GM12878 (cell line): ENCODE data around the gene ORAI1. TPM values are rescaled to one million over a fixed set of nuclear protein-coding genes. Genes with fewer than 3 reads are reported as not detected.

Experiments used
- ATAC-seq: fragments of 200-7000 bp; cut with Tn5 transposase; 3 replicates; pipeline ENCODE4 v1.9.1; 2020; ENCODE audit warnings: mild to moderate bottlenecking, moderate library complexity
- BruUV-seq: library from RNA; stranded (reverse); fragments of 400-500 nt; replicated peaks from 2 replicates; lab custom pipeline; 2021; lab: Mats Ljungman, UMichigan
- CTCF ChIA-PET: fragments of 300-600 bp; sonication (Branson Sonifier 250); formaldehyde crosslinking; extraction: SDS; loops from one replicate; lab custom pipeline; 2021; ENCODE audit warnings: inconsistent platforms; lab: Yijun Ruan, JAX
- POLR2A ChIA-PET: fragments of 350-600 bp; formaldehyde crosslinking; extraction: SDS; loops from one replicate; lab custom pipeline; 2021; ENCODE audit warnings: inconsistent platforms; lab: Charles Lee
- RAD21 ChIA-PET: fragments of 300-600 bp; sonication (Branson Sonifier 250); formaldehyde crosslinking; loops from one replicate; lab custom pipeline; 2023; ENCODE audit warnings: antibody characterized with exemption; ENCODE audit not compliant: unreplicated experiment; lab: Charles Lee
- SMC1A ChIA-PET: fragments of 300-600 bp; sonication (Branson Sonifier 250); formaldehyde crosslinking; loops from one replicate; lab custom pipeline; 2023; ENCODE audit not compliant: unreplicated experiment, uncharacterized antibody; lab: Charles Lee
- DNase-seq: peaks from one replicate; pipeline ENCODE4 v3.0.0-alpha.2; 2011; ENCODE audit warnings: low read depth, low spot score
- FAIRE-seq: peaks from 3 replicates; lab custom pipeline; 2011; peaks lifted over from hg19 to GRCh38; lab: Jason Lieb, UNC
- H2AFZ ChIP-seq: 2 replicates; pipeline ENCODE4 v1.6.0; 2011; ENCODE audit warnings: low read depth, low read length, control low read depth; ENCODE audit not compliant: control insufficient read depth
- H3K27ac ChIP-seq: 2 replicates; pipeline ENCODE4 v1.5.1; 2011; ENCODE audit warnings: control low read depth; ENCODE audit not compliant: control insufficient read depth, insufficient read depth
- H3K27me3 ChIP-seq, 2 experiments: replicated peaks in 1 of 2; 2 replicates each; pipeline versions ENCODE4 v1.6.0 to v1.6.1; 2011; ENCODE audit warnings: low read length in 1 of 2; ENCODE audit not compliant: control insufficient read depth in 2 of 2, insufficient read depth in 2 of 2
- H3K36me3 ChIP-seq, 2 experiments: 2 replicates each; pipeline ENCODE4 v1.5.1; 2011; ENCODE audit warnings: low read length in 1 of 2; ENCODE audit not compliant: control insufficient read depth in 2 of 2, insufficient read depth in 2 of 2
- H3K4me1 ChIP-seq: 2 replicates; pipeline ENCODE4 v1.6.1; 2011; ENCODE audit warnings: mild to moderate bottlenecking, low read length, moderate library complexity, mixed read lengths; ENCODE audit not compliant: control insufficient read depth, insufficient read depth
- H3K4me2 ChIP-seq: 2 replicates; pipeline ENCODE4 v1.6.0; 2011; ENCODE audit warnings: control low read depth; ENCODE audit not compliant: control insufficient read depth, insufficient read depth
- H3K4me3 ChIP-seq: fragments of 200-600 bp; sonication (generic); 2 replicates; pipeline ENCODE4 v1.5.1; 2016
- H3K79me2 ChIP-seq: 2 replicates; pipeline ENCODE4 v1.6.0; 2011; ENCODE audit warnings: low read length; ENCODE audit not compliant: control insufficient read depth, insufficient read depth
- H3K9ac ChIP-seq: 2 replicates; pipeline ENCODE4 v1.8.0; 2011; ENCODE audit warnings: low read length, control low read depth, mixed read lengths; ENCODE audit not compliant: control insufficient read depth, insufficient read depth
- H3K9me3 ChIP-seq: replicated peaks from 3 replicates; pipeline ENCODE4 v1.5.1; 2011; ENCODE audit warnings: mild to moderate bottlenecking, low read length; ENCODE audit not compliant: control insufficient read depth, insufficient read depth
- H4K20me1 ChIP-seq: 2 replicates; pipeline ENCODE4 v1.6.0; 2011; ENCODE audit not compliant: control insufficient read depth, insufficient read depth
- EED ChIP-seq: sonication (generic); IDR thresholded peaks from 2 replicates; pipeline ENCODE4 v1.6.1; 2016; ENCODE audit warnings: antibody characterized with exemption, low read depth
- FOS ChIP-seq: IDR thresholded peaks from 3 replicates; pipeline ENCODE4 v1.6.1; 2011; ENCODE audit warnings: borderline replicate concordance; ENCODE audit not compliant: insufficient read length; ENCODE audit errors: extremely low read depth
- HDGF ChIP-seq: fragments of 450-650 bp; IDR thresholded peaks from 2 replicates; pipeline ENCODE4 v1.6.1; 2016; ENCODE audit warnings: antibody characterized with exemption
- MEF2A ChIP-seq: IDR thresholded peaks from 2 replicates; pipeline ENCODE4 v1.6.1; 2011; ENCODE audit warnings: low read depth, mild to moderate bottlenecking, low read length, moderate library complexity; ENCODE audit not compliant: insufficient read depth
- NR2C1 ChIP-seq: fragments of 450-650 bp; IDR thresholded peaks from 2 replicates; pipeline ENCODE4 v1.6.1; 2017; ENCODE audit warnings: antibody characterized with exemption, mild to moderate bottlenecking, moderate library complexity
- POLR2A ChIP-seq: IDR thresholded peaks from 2 replicates; pipeline ENCODE4 v1.6.1; 2011; ENCODE audit warnings: low read depth, mild to moderate bottlenecking, low read length
- RBBP5 ChIP-seq: fragments of 200-600 bp; sonication (generic); conservative IDR thresholded peaks from 2 replicates; pipeline ENCODE4 v1.6.1; 2016
- RUNX3 ChIP-seq: IDR thresholded peaks from 2 replicates; pipeline ENCODE4 v1.6.1; 2012; ENCODE audit warnings: low read length, inconsistent platforms
- ZNF24 ChIP-seq: fragments of 450-650 bp; IDR thresholded peaks from 2 replicates; pipeline ENCODE4 v1.6.1; 2017; ENCODE audit warnings: antibody characterized with exemption, mild to moderate bottlenecking
- WGBS: methylation state at CpG from one replicate; pipeline ENCODE4 v1.1.6; 2016; ENCODE audit warnings: low lambda C conversion rate; ENCODE audit not compliant: insufficient replicate concordance, insufficient coverage; ENCODE audit errors: missing lambda C conversion rate; 5-methylcytosine and 5-hydroxymethylcytosine counted together
- in situ Hi-C: fragments of 300-500 bp; cut with MboI; formaldehyde crosslinking; loops from 9 replicates; pipeline ENCODE4 v1.14.3; 2018; ENCODE audit warnings: mixed read lengths
- intact Hi-C: fragments of 100-400 bp; cut with micrococcal nuclease; formaldehyde crosslinking; loops from one replicate; pipeline ENCODE4 v1.14.2; 2022; ENCODE audit not compliant: unreplicated experiment
- polyA plus RNA-seq, 11 experiments: library from polyadenylated mRNA; depleted of rRNA in 4 of 11; unstranded in 6 of 11; stranded (reverse) in 5 of 11; fragments of >200 nt; fragmentation: Nextera tagmentation in 4 of 11; fragmentation: Illumina TruSeq in 1 of 11; extraction: Ambion mirVana in 4 of 11; extraction: Trizol in 1 of 11; gene quantifications; 1 replicate in 1 of 11; 2 replicates in 10 of 11; pipeline versions ENCODE4 v1.2.1 to v1.2.3, GENCODE V29; 2011 to 2016; ENCODE audit warnings: inconsistent platforms in 2 of 11, missing spikeins in 2 of 11, low read depth in 1 of 11
- total RNA-seq, 4 experiments: library from RNA; depleted of rRNA in 3 of 4; stranded (reverse); fragments of >200 nt in 3 of 4; fragmentation: Illumina TruSeq in 1 of 4; extraction: Trizol in 1 of 4; gene quantifications; 2 replicates each; pipeline versions ENCODE4 v1.2.1 to v1.2.3, GENCODE V29; 2013 to 2021
- TF ChIP-seq, protein P1 (sequence below): IDR thresholded peaks from 2 replicates; pipeline ENCODE4 v1.6.1; 2012; ENCODE audit warnings: mild to moderate bottlenecking, low read depth, low read length
- TF ChIP-seq, protein P2 (sequence below): fragments of 150-350 bp; IDR thresholded peaks from 2 replicates; pipeline ENCODE4 v1.6.1; 2014; ENCODE audit warnings: mild to moderate bottlenecking, low read depth, low read length
- TF ChIP-seq, protein P3 (sequence below): IDR thresholded peaks from 2 replicates; pipeline ENCODE4 v1.6.1; 2011; ENCODE audit warnings: borderline replicate concordance, low read depth, mild to moderate bottlenecking, moderate library complexity, mixed read lengths, low read length; ENCODE audit not compliant: insufficient read depth; ENCODE audit errors: extremely low read length

Gene ORAI1
- total and polyA plus RNA-seq, 10 of the 15 experiments (the other 5 are each of a cell fraction or from before 2014, with no cell fraction given), result 5.5 to 33.1 (median 11.8) TPM

DNA sequence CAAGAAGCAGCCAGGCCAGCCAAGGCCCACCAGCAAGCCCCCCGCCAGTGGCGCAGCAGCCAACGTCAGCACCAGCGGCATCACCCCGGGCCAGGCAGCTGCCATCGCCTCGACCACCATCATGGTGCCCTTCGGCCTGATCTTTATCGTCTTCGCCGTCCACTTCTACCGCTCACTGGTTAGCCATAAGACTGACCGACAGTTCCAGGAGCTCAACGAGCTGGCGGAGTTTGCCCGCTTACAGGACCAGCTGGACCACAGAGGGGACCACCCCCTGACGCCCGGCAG lies 15.0 kb downstream of the ORAI1 start:
- no TSS peak for BruUV-seq
- no peak for ATAC-seq
- Histone ChIP-seq H4K20me1 (no peaks in the 10 kb centered on the region), H3K27me3 (no peaks in the 10 kb centered on the region), H3K9ac (no peak overlapping the region), H3K79me2 (peaks cover 25% of the 10 kb centered on the region), H3K4me2 (no peak overlapping the region), H3K4me1 (peaks cover 12% of the 10 kb centered on the region), H3K4me3 (no peak overlapping the region), H2AFZ (no peak overlapping the region), H3K36me3 (peaks cover 8% of the 10 kb centered on the region in 2 experiments; a peak in 3 of 4 replicates), H3K9me3 (no peaks in the 10 kb centered on the region), H3K27ac (no peak overlapping the region)
- in situ Hi-C loops (no loop called here), intact Hi-C loops (no loop called here)
- ChIA-PET RAD21 (no interaction called here), SMC1A (no interaction called here), CTCF (interaction anchor here (0.9 to 1.3 kb wide), 2 partner anchors 12 to 27 kb away, joined by 3 to 4 read pairs; no protein-coding TSS in a partner anchor), POLR2A (interaction anchor here (1.4 kb wide), 1 partner anchor 14 kb away, joined by 4 read pairs; no protein-coding TSS in a partner anchor)
- no peak for FAIRE-seq
- DNase-seq, result no peak
- no peak for TF ChIP-seq HDGF
- TF ChIP-seq POLR2A, result 0 out of 2 replicates have a peak, but pooled peaks have one; percentile 2
- WGBS, result 96% methylated on average over 18 of the region's 18 CpGs

DNA sequence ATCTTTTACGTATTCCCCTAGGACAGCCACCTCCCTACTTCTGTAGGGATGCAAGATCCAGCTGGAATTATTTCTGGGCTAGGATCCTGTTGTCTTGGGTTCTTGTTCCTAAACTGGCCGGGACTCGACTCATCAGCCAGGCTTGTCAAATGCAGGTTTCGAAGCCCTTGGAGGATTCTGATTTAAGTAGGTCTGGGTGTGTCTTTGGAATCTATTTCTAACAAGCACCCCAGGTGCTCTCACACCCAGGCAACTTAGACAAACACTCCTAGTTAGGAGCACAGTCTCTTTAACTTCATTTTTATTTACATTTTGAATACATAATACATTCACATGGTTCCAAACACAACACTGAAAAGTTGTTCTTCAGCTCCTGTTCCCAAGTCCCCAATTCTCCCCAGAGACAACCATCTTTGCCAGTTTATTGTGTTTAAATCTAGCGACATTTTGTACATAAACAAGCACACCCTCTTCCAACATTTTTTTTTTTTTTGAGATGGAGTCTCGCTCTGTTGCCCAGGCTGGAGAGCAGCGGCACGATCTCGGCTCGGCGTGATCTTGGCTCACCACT lies 22.2 kb downstream of the ORAI1 start:
- ATAC-seq (no peak), DNase-seq (no peak), FAIRE-seq (no peak)
- Histone ChIP-seq H3K9ac (no peak overlapping the region), H3K27me3 (no peaks in the 10 kb centered on the region), H3K4me3 (no peak overlapping the region), H3K9me3 (no peaks in the 10 kb centered on the region), H2AFZ (no peak overlapping the region), H4K20me1 (no peaks in the 10 kb centered on the region), H3K27ac (no peak overlapping the region), H3K4me1 (no peaks in the 10 kb centered on the region), H3K36me3 (no peaks in the 10 kb centered on the region), H3K4me2 (no peak overlapping the region), H3K79me2 (no peaks in the 10 kb centered on the region)
- ChIA-PET RAD21 (no interaction called here), SMC1A (interaction anchor here (0.9 kb wide), 1 partner anchor 23 kb away, joined by 3 read pairs; no protein-coding TSS in a partner anchor), CTCF (interaction anchor here (0.9 kb wide), 1 partner anchor 11 kb away, joined by 4 read pairs; no protein-coding TSS in a partner anchor), POLR2A (interaction anchor here (0.6 to 0.7 kb wide), 4 partner anchors 9 to 825 kb away, joined by 3 to 4 read pairs (median 3); no protein-coding TSS in a partner anchor)
- BruUV-seq, result no TSS peak
- intact Hi-C loops, result no loop called here
- over 99% methylated on average over 8 of the region's 11 CpGs for WGBS
- in situ Hi-C loops, result no loop called here
- TF ChIP-seq ZNF24, result no peak
- TF ChIP-seq, protein P1, sequence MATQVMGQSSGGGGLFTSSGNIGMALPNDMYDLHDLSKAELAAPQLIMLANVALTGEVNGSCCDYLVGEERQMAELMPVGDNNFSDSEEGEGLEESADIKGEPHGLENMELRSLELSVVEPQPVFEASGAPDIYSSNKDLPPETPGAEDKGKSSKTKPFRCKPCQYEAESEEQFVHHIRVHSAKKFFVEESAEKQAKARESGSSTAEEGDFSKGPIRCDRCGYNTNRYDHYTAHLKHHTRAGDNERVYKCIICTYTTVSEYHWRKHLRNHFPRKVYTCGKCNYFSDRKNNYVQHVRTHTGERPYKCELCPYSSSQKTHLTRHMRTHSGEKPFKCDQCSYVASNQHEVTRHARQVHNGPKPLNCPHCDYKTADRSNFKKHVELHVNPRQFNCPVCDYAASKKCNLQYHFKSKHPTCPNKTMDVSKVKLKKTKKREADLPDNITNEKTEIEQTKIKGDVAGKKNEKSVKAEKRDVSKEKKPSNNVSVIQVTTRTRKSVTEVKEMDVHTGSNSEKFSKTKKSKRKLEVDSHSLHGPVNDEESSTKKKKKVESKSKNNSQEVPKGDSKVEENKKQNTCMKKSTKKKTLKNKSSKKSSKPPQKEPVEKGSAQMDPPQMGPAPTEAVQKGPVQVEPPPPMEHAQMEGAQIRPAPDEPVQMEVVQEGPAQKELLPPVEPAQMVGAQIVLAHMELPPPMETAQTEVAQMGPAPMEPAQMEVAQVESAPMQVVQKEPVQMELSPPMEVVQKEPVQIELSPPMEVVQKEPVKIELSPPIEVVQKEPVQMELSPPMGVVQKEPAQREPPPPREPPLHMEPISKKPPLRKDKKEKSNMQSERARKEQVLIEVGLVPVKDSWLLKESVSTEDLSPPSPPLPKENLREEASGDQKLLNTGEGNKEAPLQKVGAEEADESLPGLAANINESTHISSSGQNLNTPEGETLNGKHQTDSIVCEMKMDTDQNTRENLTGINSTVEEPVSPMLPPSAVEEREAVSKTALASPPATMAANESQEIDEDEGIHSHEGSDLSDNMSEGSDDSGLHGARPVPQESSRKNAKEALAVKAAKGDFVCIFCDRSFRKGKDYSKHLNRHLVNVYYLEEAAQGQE, result no peak
- no peak for TF ChIP-seq EED
- no peak for TF ChIP-seq RBBP5
- TF ChIP-seq, protein P2, sequence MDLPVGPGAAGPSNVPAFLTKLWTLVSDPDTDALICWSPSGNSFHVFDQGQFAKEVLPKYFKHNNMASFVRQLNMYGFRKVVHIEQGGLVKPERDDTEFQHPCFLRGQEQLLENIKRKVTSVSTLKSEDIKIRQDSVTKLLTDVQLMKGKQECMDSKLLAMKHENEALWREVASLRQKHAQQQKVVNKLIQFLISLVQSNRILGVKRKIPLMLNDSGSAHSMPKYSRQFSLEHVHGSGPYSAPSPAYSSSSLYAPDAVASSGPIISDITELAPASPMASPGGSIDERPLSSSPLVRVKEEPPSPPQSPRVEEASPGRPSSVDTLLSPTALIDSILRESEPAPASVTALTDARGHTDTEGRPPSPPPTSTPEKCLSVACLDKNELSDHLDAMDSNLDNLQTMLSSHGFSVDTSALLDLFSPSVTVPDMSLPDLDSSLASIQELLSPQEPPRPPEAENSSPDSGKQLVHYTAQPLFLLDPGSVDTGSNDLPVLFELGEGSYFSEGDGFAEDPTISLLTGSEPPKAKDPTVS, result no peak
- no peak for TF ChIP-seq FOS
- TF ChIP-seq RUNX3, result no peak
- no peak for TF ChIP-seq MEF2A
- TF ChIP-seq NR2C1, result no peak
- TF ChIP-seq, protein P3, sequence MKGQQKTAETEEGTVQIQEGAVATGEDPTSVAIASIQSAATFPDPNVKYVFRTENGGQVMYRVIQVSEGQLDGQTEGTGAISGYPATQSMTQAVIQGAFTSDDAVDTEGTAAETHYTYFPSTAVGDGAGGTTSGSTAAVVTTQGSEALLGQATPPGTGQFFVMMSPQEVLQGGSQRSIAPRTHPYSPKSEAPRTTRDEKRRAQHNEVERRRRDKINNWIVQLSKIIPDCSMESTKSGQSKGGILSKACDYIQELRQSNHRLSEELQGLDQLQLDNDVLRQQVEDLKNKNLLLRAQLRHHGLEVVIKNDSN, result no peak
